Naive thymus-derived CD4-positive, alpha-beta T cell (primary cell): ENCODE data around the gene ASB13. TPM values are rescaled to one million over a fixed set of nuclear protein-coding genes. Genes with fewer than 3 reads are reported as not detected.

Experiments
- ATAC-seq: fragments of 150-1000 bp; cut with Tn5 transposase; 2 replicates; pipeline ENCODE4 v1.10.0; 2021; ENCODE audit warnings: mild to moderate bottlenecking, moderate library complexity
- CTCF ChIA-PET: fragments of 350-600 bp; sonication (Branson Sonifier 250); formaldehyde crosslinking; loops from one replicate; lab custom pipeline; 2021; ENCODE audit warnings: antibody characterized with exemption; lab: Charles Lee
- POLR2A ChIA-PET: fragments of 350-600 bp; sonication (Branson Sonifier 250); formaldehyde crosslinking; loops from one replicate; lab custom pipeline; 2021; ENCODE audit warnings: antibody characterized with exemption, inconsistent platforms; lab: Charles Lee
- DNase-seq, 9 donors: peaks; one replicate each; pipeline versions ENCODE4 v3.0.0 to v3.0.0-alpha.2; 2020 to 2022; ENCODE audit warnings: mixed read lengths in 1 of 9
- H3K27ac ChIP-seq: one replicate; pipeline ENCODE4 v1.7.0; 2013; ENCODE audit warnings: mild to moderate bottlenecking, low read depth, low read length, moderate library complexity
- H3K27me3 ChIP-seq, 2 donors: one replicate each; pipeline ENCODE4 v1.7.0; 2013; ENCODE audit warnings: low read length in 2 of 2, mild to moderate bottlenecking in 2 of 2, moderate library complexity in 2 of 2; ENCODE audit not compliant: control insufficient read depth in 2 of 2, insufficient read depth in 2 of 2
- H3K36me3 ChIP-seq, 3 experiments: 1 replicate in 2 of 3; 2 replicates in 1 of 3; pipeline ENCODE4 v1.7.0; 2013; ENCODE audit warnings: low read length in 3 of 3, mild to moderate bottlenecking in 3 of 3, moderate library complexity in 1 of 3; ENCODE audit not compliant: insufficient read depth in 3 of 3, control insufficient read depth in 2 of 3
- H3K4me1 ChIP-seq, 2 donors: one replicate each; pipeline ENCODE4 v1.7.0; 2013; ENCODE audit warnings: low read length in 2 of 2, mild to moderate bottlenecking in 2 of 2, moderate library complexity in 1 of 2; ENCODE audit not compliant: control insufficient read depth in 2 of 2, insufficient read depth in 2 of 2
- H3K4me3 ChIP-seq: 2 replicates; pipeline ENCODE4 v1.7.0; 2013; ENCODE audit warnings: mild to moderate bottlenecking, low read length
- H3K9me3 ChIP-seq, 3 experiments: 1 replicate in 2 of 3; 2 replicates in 1 of 3; pipeline ENCODE4 v1.7.0; 2013; ENCODE audit warnings: low read length in 3 of 3; ENCODE audit not compliant: control insufficient read depth in 2 of 3
- H3K27ac Mint-ChIP-seq, 9 donors: one replicate each; pipeline ENCODE4 v1.8.0; 2020 to 2022; ENCODE audit warnings: mixed read lengths in 9 of 9, mild to moderate bottlenecking in 8 of 9, moderate library complexity in 5 of 9, inconsistent platforms in 2 of 9
- H3K27me3 Mint-ChIP-seq, 5 donors: one replicate each; pipeline ENCODE4 v1.8.0; 2021 to 2022; ENCODE audit warnings: mixed read lengths in 5 of 5, mild to moderate bottlenecking in 1 of 5
- H3K36me3 Mint-ChIP-seq, 5 donors: one replicate each; pipeline ENCODE4 v1.8.0; 2020 to 2022; ENCODE audit warnings: mixed read lengths in 5 of 5, mild to moderate bottlenecking in 3 of 5, inconsistent platforms in 1 of 5
- H3K4me1 Mint-ChIP-seq, 7 donors: one replicate each; pipeline ENCODE4 v1.8.0; 2020 to 2022; ENCODE audit warnings: mixed read lengths in 7 of 7, mild to moderate bottlenecking in 3 of 7, inconsistent platforms in 1 of 7
- H3K4me3 Mint-ChIP-seq, 10 donors: one replicate each; pipeline ENCODE4 v1.8.0; 2020 to 2022; ENCODE audit warnings: mild to moderate bottlenecking in 10 of 10, mixed read lengths in 10 of 10, moderate library complexity in 6 of 10, inconsistent platforms in 2 of 10
- H3K9me3 Mint-ChIP-seq, 11 donors: one replicate each; pipeline ENCODE4 v1.8.0; 2020 to 2022; ENCODE audit warnings: mixed read lengths in 11 of 11, mild to moderate bottlenecking in 4 of 11, inconsistent platforms in 1 of 11, moderate library complexity in 1 of 11
- intact Hi-C, 2 donors: fragments of 100-400 bp; cut with micrococcal nuclease; formaldehyde crosslinking; loops; one replicate each; pipeline ENCODE4 v1.15.1; 2023
- polyA plus RNA-seq, 2 donors: library from polyadenylated mRNA; unstranded; fragments of 300-500 nt; fragmentation: Illumina TruSeq; gene quantifications; one replicate each; pipeline ENCODE4 v1.2.3, GENCODE V29; 2021
- total RNA-seq, 6 experiments: library from RNA in 5 of 6; stranded (reverse) in 5 of 6; gene quantifications; 1 replicate in 5 of 6; 2 replicates in 1 of 6; pipeline ENCODE4 v1.2.3 and lab custom pipeline; 2021 to 2026

Gene ASB13
- total and polyA plus RNA-seq, 7 experiments from 2014 or later, result 8.0 to 23.4 (median 15.7) TPM

GRCh38 chr10:5666841-5667630 is 641 bp upstream of the ASB13 start:
- POLR2A ChIA-PET, result interaction anchor here (0.8 kb wide), 1 partner anchor 146 kb away, joined by 3 read pairs; the partner anchor contains the start of gene GDI2
- CTCF ChIA-PET, result no interaction called here
- Histone ChIP-seq H3K9me3 (no peaks in the 10 kb centered on the region), H3K27me3 (no peaks in the 10 kb centered on the region), H3K4me1 (peaks cover 6 to 9% of the 10 kb centered on the region in 2 donors), H3K27ac (peak overlapping the region; percentile 22), H3K4me3 (peak overlapping the region; percentile 68), H3K36me3 (peaks cover 0 to 5% (median 0%) of the 10 kb centered on the region in 3 experiments)
- H3K27ac Mint-ChIP-seq, result peak overlapping the region; percentile 35 to 92 (median 84)
- peaks cover 0 to 4% (median 0%) of the 10 kb centered on the region in 5 donors for H3K36me3 Mint-ChIP-seq
- peaks cover 0 to 20% (median 0%) of the 10 kb centered on the region in 5 donors for H3K27me3 Mint-ChIP-seq
- DNase-seq (no peak), ATAC-seq (no peak)
- peaks cover 0 to 3% (median 0%) of the 10 kb centered on the region in 11 donors for H3K9me3 Mint-ChIP-seq
- intact Hi-C loops, result loop anchor here (1.0 to 5.0 kb wide), 3 partner anchors 17 to 40 kb away; partner anchors contain the start of gene TASOR2 (in 2 of the 2)
- H3K4me3 Mint-ChIP-seq, result peak overlapping the region; percentile 91 to 98 (median 95)
- H3K4me1 Mint-ChIP-seq, result peaks cover 13 to 36% (median 30%) of the 10 kb centered on the region in 7 donors

GRCh38 chr10:5665373-5666007 is 905 bp downstream of the ASB13 start:
- H3K27ac Mint-ChIP-seq, result peak overlapping the region in 8 of 9 donors; percentile 29 to 80 (median 54)

DNA sequence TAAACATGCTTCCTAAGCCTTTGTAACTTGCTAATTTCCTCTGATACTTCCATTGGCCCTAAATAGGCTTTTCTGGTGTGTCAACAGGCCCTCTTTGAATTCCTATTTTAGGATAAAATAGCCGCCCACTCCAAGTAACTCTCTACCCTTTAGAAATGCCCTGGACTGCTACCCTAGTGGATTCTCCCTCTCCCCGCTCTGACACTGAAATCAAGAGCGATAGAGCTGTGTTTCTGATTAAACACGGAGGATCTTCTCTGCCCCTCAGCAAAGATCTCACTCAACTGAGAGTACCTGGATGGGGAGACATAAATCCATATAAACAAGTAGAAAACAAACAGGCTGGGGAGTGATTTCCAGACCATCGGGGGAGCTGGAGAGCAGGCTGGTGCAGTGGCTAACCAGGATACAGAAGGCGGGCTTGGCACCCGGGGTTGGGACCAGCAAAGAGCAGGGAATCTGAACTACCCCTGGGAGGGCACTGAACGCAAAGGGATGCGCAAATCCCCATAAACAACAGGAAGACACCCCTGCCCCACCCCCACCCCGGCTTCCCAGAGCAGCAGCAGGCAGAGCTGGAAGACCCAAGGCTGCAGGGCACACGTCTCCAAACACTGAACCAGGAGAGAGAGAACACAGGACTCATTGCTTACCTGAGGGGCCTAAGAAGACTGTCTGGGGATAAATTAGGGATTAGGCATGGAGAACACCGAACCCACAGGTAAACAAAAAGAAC is 2.5 kb downstream of the ASB13 start:
- H3K9me3 ChIP-seq, result no peaks in the 10 kb centered on the region
- Mint-ChIP-seq H3K9me3 (no peaks in the 10 kb centered on the region), H3K27me3 (peaks cover 0 to 18% (median 0%) of the 10 kb centered on the region in 5 donors), H3K4me1 (peaks cover 26 to 55% (median 33%) of the 10 kb centered on the region in 7 donors), H3K4me3 (peak overlapping the region in 6 of 10 donors; percentile 1 to 63 (median 20)), H3K36me3 (peaks cover 0 to 4% (median 0%) of the 10 kb centered on the region in 5 donors), H3K27ac (peak overlapping the region in 4 of 9 donors; percentile 1 to 38 (median 26))
- no peak overlapping the region for H3K27ac ChIP-seq
- peaks cover 6 to 9% of the 10 kb centered on the region in 2 donors for H3K4me1 ChIP-seq
- ChIA-PET POLR2A (interaction anchor here (0.9 to 1.2 kb wide), 3 partner anchors 12 to 96 kb away, joined by 3 read pairs; no protein-coding TSS in a partner anchor), CTCF (no interaction called here)
- DNase-seq, result no peak
- no peak overlapping the region for H3K4me3 ChIP-seq
- peaks cover 0 to 5% (median 0%) of the 10 kb centered on the region in 3 experiments for H3K36me3 ChIP-seq
- no peaks in the 10 kb centered on the region for H3K27me3 ChIP-seq
- intact Hi-C loops, result no loop called here
- ATAC-seq, result no peak

More at GRCh38 chr10:5665373-5666007, 905 bp downstream of the ASB13 start:
- peaks cover 0 to 18% (median 0%) of the 10 kb centered on the region in 5 donors for H3K27me3 Mint-ChIP-seq
- ATAC-seq (no peak), DNase-seq (no peak)
- H3K4me3 Mint-ChIP-seq, result peak overlapping the region; percentile 80 to 95 (median 87)
- peaks cover 16 to 42% (median 30%) of the 10 kb centered on the region in 7 donors for H3K4me1 Mint-ChIP-seq
- H3K9me3 Mint-ChIP-seq, result no peaks in the 10 kb centered on the region
- CTCF ChIA-PET, result interaction anchor here (0.6 kb wide), 1 partner anchor 30 kb away, joined by 6 read pairs; no protein-coding TSS in a partner anchor
- POLR2A ChIA-PET, result interaction anchor here (0.6 to 1.5 kb wide), 5 partner anchors 11 to 253 kb away, joined by 3 to 8 read pairs (median 4); partner anchors contain the start of genes GDI2 and TASOR2
- H3K9me3 ChIP-seq, result no peaks in the 10 kb centered on the region
- peaks cover 6 to 9% of the 10 kb centered on the region in 2 donors for H3K4me1 ChIP-seq
- H3K27ac ChIP-seq, result peak overlapping the region; percentile 62
- H3K36me3 ChIP-seq, result peaks cover 0 to 5% (median 0%) of the 10 kb centered on the region in 3 experiments
- H3K27me3 ChIP-seq, result no peaks in the 10 kb centered on the region
- H3K4me3 ChIP-seq, result peak overlapping the region; percentile 71
- intact Hi-C loops, result loop anchor here (1.0 to 5.0 kb wide), 3 partner anchors 19 to 38 kb away; partner anchors contain the start of gene TASOR2 (in 2 of the 2)
- H3K36me3 Mint-ChIP-seq, result peaks cover 0 to 4% (median 0%) of the 10 kb centered on the region in 5 donors

DNA sequence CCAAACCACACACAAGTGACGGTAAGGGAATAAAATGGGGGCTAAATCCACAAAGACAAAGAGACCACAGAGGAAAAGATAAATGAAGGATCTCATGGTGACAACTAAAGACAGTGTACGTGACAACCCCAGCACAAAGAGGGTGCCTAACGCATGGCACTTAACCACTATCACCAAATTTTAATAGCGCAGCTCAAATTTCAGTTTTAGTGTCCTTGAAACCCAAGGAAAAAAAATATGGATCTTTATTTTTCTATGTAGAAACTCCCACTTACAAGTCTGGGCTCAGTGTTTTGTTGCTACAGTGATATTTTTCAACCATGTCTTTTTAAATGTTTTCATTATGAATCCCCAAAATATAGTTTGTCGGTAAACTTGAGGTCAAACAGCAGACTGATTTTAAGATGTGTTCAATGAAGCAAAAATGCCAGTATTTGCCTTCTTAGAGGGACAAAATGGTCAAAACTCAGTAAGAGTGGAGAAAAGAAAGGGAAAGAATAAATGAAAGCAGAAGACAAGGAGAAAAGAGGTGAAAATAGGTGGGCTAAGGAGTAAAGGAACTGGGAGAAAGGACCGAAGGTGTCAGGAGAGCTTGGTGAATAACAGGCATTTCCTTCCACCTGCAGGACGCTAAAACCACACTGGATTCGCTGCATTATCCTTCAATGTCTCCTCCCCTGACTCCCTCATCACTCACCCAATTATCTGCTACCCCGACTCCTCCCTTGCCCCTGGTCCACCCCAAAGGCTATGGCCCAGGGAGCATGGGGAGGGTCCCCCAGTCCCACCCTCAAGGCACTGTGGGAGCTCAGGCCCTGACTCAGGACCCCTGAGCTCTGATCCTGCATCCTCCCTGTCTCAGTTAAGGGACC is 3.5 kb downstream of the ASB13 start:
- intact Hi-C loops, result no loop called here
- no peak for DNase-seq
- Mint-ChIP-seq H3K4me3 (no peak overlapping the region), H3K9me3 (no peaks in the 10 kb centered on the region), H3K4me1 (peaks cover 26 to 54% (median 33%) of the 10 kb centered on the region in 7 donors), H3K27me3 (peaks cover 0 to 11% (median 0%) of the 10 kb centered on the region in 5 donors), H3K27ac (peak overlapping the region in 3 of 9 donors; percentile 44 to 75 (median 72)), H3K36me3 (peaks cover 0 to 4% (median 0%) of the 10 kb centered on the region in 5 donors)
- ATAC-seq, result no peak
- no peak overlapping the region for H3K4me3 ChIP-seq
- peaks cover 6 to 9% of the 10 kb centered on the region in 2 donors for H3K4me1 ChIP-seq
- CTCF ChIA-PET, result no interaction called here
- POLR2A ChIA-PET, result interaction anchor here (1.2 kb wide), 1 partner anchor 15 kb away, joined by 3 read pairs; no protein-coding TSS in a partner anchor
- H3K27me3 ChIP-seq, result no peaks in the 10 kb centered on the region
- H3K9me3 ChIP-seq, result no peaks in the 10 kb centered on the region
- H3K36me3 ChIP-seq, result peaks cover 0 to 5% (median 0%) of the 10 kb centered on the region in 3 experiments
- no peak overlapping the region for H3K27ac ChIP-seq

- Histone ChIP-seq H3K36me3 (peaks cover 0 to 3% (median 0%) of the 10 kb centered on the region in 3 experiments), H3K9me3 (no peaks in the 10 kb centered on the region), H3K4me1 (peaks cover 0 to 18% of the 10 kb centered on the region in 2 donors), H3K27me3 (no peaks in the 10 kb centered on the region), H3K4me3 (no peak overlapping the region), H3K27ac (no peak overlapping the region)
- Mint-ChIP-seq H3K27me3 (peaks cover 0 to 3% (median 0%) of the 10 kb centered on the region in 5 donors), H3K4me3 (no peak overlapping the region), H3K9me3 (no peaks in the 10 kb centered on the region), H3K36me3 (no peaks in the 10 kb centered on the region), H3K27ac (peak overlapping the region in 2 of 9 donors; percentile 12 to 57), H3K4me1 (peaks cover 31 to 55% (median 40%) of the 10 kb centered on the region in 7 donors)
- ATAC-seq, result no peak
- ChIA-PET CTCF (no interaction called here), POLR2A (no interaction called here)
- no peak for DNase-seq
- intact Hi-C loops, result no loop called here
Measured at GRCh38 chr10:5661043-5661442, 5.4 kb downstream of the ASB13 start.
